Esophagus muscularis mucosa (tissue), 4 donors: Measurements from ENCODE around the gene ROPN1L.

Experiments
- CTCF ChIP-seq, 3 experiments: fragments of 200-600 bp in 2 of 3; fragments of 450-650 bp in 1 of 3; sonication (generic) in 2 of 3; IDR thresholded peaks; one replicate each; pipeline ENCODE4 v1.5.1; 2017 to 2019; ENCODE audit warnings: antibody characterized with exemption in 3 of 3, mild to moderate bottlenecking in 2 of 3, moderate library complexity in 1 of 3
- EP300 ChIP-seq: sonication (generic); formaldehyde crosslinking; IDR thresholded peaks from one replicate; pipeline ENCODE4 v1.6.1; 2017; ENCODE audit warnings: antibody characterized with exemption
- POLR2A ChIP-seq: fragments of 450-650 bp; IDR thresholded peaks from one replicate; pipeline ENCODE4 v1.6.1; 2017; ENCODE audit warnings: antibody characterized with exemption, moderate library complexity, mild to moderate bottlenecking, low read depth

GRCh38 chr5:10448754-10449360, 7.2 kb downstream of the ROPN1L start:
- TF ChIP-seq CTCF (IDR thresholded peaks at IDR 0.05) = no peak
- TF ChIP-seq EP300 = no peak
- no peak for TF ChIP-seq POLR2A
